IMR-90 (cell line): ENCODE results near the gene GNA14.

ENCODE experiments used
- BHLHE40 ChIP-seq: fragments of 150-350 bp; IDR thresholded peaks from 2 replicates; pipeline ENCODE4 v1.6.1; 2016; ENCODE audit warnings: mild to moderate bottlenecking, low read depth, low read length
- MXI1 ChIP-seq: IDR thresholded peaks from 2 replicates; pipeline ENCODE4 v1.6.1; 2012; ENCODE audit warnings: low read depth, mild to moderate bottlenecking, low read length, moderate library complexity, borderline replicate concordance
- POLR2A ChIP-seq: IDR thresholded peaks from 2 replicates; pipeline ENCODE4 v1.6.1; 2012; ENCODE audit warnings: mild to moderate bottlenecking, low read depth, low read length
- RCOR1 ChIP-seq: IDR thresholded peaks from 2 replicates; pipeline ENCODE4 v1.6.1; 2012; ENCODE audit warnings: mild to moderate bottlenecking, low read length, improper control_type of control experiment; ENCODE audit not compliant: insufficient replicate concordance
- RFX5 ChIP-seq: IDR thresholded peaks from 2 replicates; pipeline ENCODE4 v1.8.0; 2012; ENCODE audit warnings: low read depth, mild to moderate bottlenecking, low read length, moderate library complexity
- SMC3 ChIP-seq: fragments of 150-350 bp; IDR thresholded peaks from 2 replicates; pipeline ENCODE4 v1.6.1; 2016; ENCODE audit warnings: low read depth, mild to moderate bottlenecking, antibody characterized with exemption, low read length, moderate library complexity
- TF ChIP-seq, protein P1 (sequence below): conservative IDR thresholded peaks from 2 replicates; pipeline ENCODE4 v1.5.1; 2012; ENCODE audit warnings: mild to moderate bottlenecking, low read depth, low read length, improper control_type of control experiment

DNA sequence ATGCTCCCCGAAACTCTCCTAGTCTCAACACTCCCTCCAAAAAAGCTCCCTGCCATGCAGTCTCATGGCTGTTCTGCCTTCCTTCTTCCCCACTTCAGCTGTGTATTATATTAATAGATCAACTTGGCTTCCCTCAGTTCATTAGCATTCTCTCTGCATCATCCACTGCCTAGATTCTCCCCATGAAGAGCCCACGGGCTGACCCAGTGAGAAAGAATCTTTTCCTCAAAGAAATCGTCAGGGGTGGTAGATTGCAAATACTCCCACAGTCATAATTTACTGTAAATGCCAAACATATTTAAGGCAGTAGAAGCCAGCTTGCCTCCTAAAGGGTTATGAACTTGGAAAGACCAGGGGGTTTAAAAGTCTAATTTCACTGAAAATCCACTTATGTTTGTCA lies 33.5 kb downstream of the GNA14 start:
- TF ChIP-seq RCOR1 (no peak), POLR2A (no peak), BHLHE40 (no peak), RFX5 (no peak), MXI1 (no peak), SMC3 (no peak)
- TF ChIP-seq, protein P1, sequence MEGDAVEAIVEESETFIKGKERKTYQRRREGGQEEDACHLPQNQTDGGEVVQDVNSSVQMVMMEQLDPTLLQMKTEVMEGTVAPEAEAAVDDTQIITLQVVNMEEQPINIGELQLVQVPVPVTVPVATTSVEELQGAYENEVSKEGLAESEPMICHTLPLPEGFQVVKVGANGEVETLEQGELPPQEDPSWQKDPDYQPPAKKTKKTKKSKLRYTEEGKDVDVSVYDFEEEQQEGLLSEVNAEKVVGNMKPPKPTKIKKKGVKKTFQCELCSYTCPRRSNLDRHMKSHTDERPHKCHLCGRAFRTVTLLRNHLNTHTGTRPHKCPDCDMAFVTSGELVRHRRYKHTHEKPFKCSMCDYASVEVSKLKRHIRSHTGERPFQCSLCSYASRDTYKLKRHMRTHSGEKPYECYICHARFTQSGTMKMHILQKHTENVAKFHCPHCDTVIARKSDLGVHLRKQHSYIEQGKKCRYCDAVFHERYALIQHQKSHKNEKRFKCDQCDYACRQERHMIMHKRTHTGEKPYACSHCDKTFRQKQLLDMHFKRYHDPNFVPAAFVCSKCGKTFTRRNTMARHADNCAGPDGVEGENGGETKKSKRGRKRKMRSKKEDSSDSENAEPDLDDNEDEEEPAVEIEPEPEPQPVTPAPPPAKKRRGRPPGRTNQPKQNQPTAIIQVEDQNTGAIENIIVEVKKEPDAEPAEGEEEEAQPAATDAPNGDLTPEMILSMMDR, result no peak
